ENCODE results near the gene KCNIP2. TPM values are rescaled to one million over a fixed set of nuclear protein-coding genes. Genes with fewer than 3 reads are reported as not detected.

KCNIP2 gene
- total RNA-seq, 2 experiments from 2014 or later: 4.3 to 7.3 TPM

- no TSS peak for BruUV-seq (replicated peaks)
- H3K4me1 ChIP-seq (ENCODE audit: insufficient read depth, low read length, poor library complexity, severe bottlenecking): peaks cover 27% of the 10 kb centered on the region
- intact Hi-C loops (cut with micrococcal nuclease; ENCODE audit: unreplicated experiment): no loop called here
- H3K36me3 ChIP-seq (ENCODE audit: insufficient read depth, low read length): peaks cover 38% of the 10 kb centered on the region
- TF ChIP-seq CTCF (conservative IDR thresholded peaks at IDR 0.05; ENCODE audit: low read length): no peak
- TF ChIP-seq EZH2phosphoT487 (IDR thresholded peaks at IDR 0.05; ENCODE audit: borderline replicate concordance, low read depth, low read length): no peak
- peak overlapping the region; percentile 99 for H3K4me2 ChIP-seq (ENCODE audit: low read length)
- H3K9me2 ChIP-seq (ENCODE audit: insufficient read depth, low read length): no peaks in the 10 kb centered on the region
- ChIA-PET CTCF (ENCODE audit: unreplicated experiment) (interaction anchor here (0.8 kb wide), 1 partner anchor 25 kb away, joined by 4 read pairs; no protein-coding TSS in a partner anchor), POLR2A (interaction anchor here (1.0 kb wide), 3 partner anchors 11 to 123 kb away, joined by 3 to 9 read pairs (median 3); partner anchors contain the start of gene NPM3)
- H3K79me2 ChIP-seq (ENCODE audit: insufficient read depth, low read depth, low read length): peaks cover 79% of the 10 kb centered on the region
- H2AFZ ChIP-seq (ENCODE audit: low read length): no peak overlapping the region
- H3K9me3 ChIP-seq (ENCODE audit: low read length): no peaks in the 10 kb centered on the region
- peaks cover 43% of the 10 kb centered on the region for H4K20me1 ChIP-seq (ENCODE audit: insufficient read depth, low read length)
- peak overlapping the region; percentile 77 for H3K27ac ChIP-seq (ENCODE audit: low read depth, low read length, poor library complexity, severe bottlenecking)
- DNase-seq (ENCODE audit: low spot score): no peak
- H3K4me3 ChIP-seq (ENCODE audit: low read depth, low read length, poor library complexity, severe bottlenecking): peak overlapping the region; percentile 95
Measured at GRCh38 chr10:101816376-101816775, 27.2 kb downstream of the KCNIP2 start.

GRCh38 chr10:101814466-101815071, 29.0 kb downstream of the KCNIP2 start:
- Histone ChIP-seq H3K4me2 (ENCODE audit: low read length) (peak overlapping the region; percentile 99), H3K9me3 (ENCODE audit: low read length) (no peaks in the 10 kb centered on the region), H3K4me3 (ENCODE audit: low read depth, low read length, poor library complexity, severe bottlenecking) (peak overlapping the region; percentile 95), H3K79me2 (ENCODE audit: insufficient read depth, low read depth, low read length) (peaks cover 85% of the 10 kb centered on the region), H2AFZ (ENCODE audit: low read length) (no peak overlapping the region), H3K27ac (ENCODE audit: low read depth, low read length, poor library complexity, severe bottlenecking) (peak overlapping the region; percentile 6), H3K4me1 (ENCODE audit: insufficient read depth, low read length, poor library complexity, severe bottlenecking) (peaks cover 23% of the 10 kb centered on the region), H4K20me1 (ENCODE audit: insufficient read depth, low read length) (peaks cover 43% of the 10 kb centered on the region), H3K36me3 (ENCODE audit: insufficient read depth, low read length) (peaks cover 55% of the 10 kb centered on the region), H3K9me2 (ENCODE audit: insufficient read depth, low read length) (no peaks in the 10 kb centered on the region)
- CTCF ChIA-PET (ENCODE audit: unreplicated experiment): no interaction called here
- TSS peak; percentile 6 for BruUV-seq (replicated peaks)
- POLR2A ChIA-PET: interaction anchor here (0.7 kb wide), 1 partner anchor 193 kb away, joined by 3 read pairs; no protein-coding TSS in a partner anchor
- DNase-seq (ENCODE audit: low spot score): peak; percentile 18
- no peak for TF ChIP-seq CTCF (conservative IDR thresholded peaks at IDR 0.05; ENCODE audit: low read length)
- no peak for TF ChIP-seq EZH2phosphoT487 (IDR thresholded peaks at IDR 0.05; ENCODE audit: borderline replicate concordance, low read depth, low read length)
- intact Hi-C loops (cut with micrococcal nuclease; ENCODE audit: unreplicated experiment): no loop called here

GRCh38 chr10:101812606-101813005, 31.0 kb downstream of the KCNIP2 start:
- no peaks in the 10 kb centered on the region for H3K9me2 ChIP-seq (ENCODE audit: insufficient read depth, low read length)
- DNase-seq (ENCODE audit: low spot score): no peak
- peaks cover 43% of the 10 kb centered on the region for H4K20me1 ChIP-seq (ENCODE audit: insufficient read depth, low read length)
- TF ChIP-seq EZH2phosphoT487 (IDR thresholded peaks at IDR 0.05; ENCODE audit: borderline replicate concordance, low read depth, low read length) (no peak), CTCF (conservative IDR thresholded peaks at IDR 0.05; ENCODE audit: low read length) (no peak)
- no peak overlapping the region for H3K4me3 ChIP-seq (ENCODE audit: low read depth, low read length, poor library complexity, severe bottlenecking)
- POLR2A ChIA-PET: interaction anchor here (0.6 to 1.4 kb wide), 5 partner anchors 8 to 303 kb away, joined by 3 to 8 read pairs (median 3); no protein-coding TSS in a partner anchor
- H3K36me3 ChIP-seq (ENCODE audit: insufficient read depth, low read length): peaks cover 75% of the 10 kb centered on the region
- no peak overlapping the region for H2AFZ ChIP-seq (ENCODE audit: low read length)
- no TSS peak for BruUV-seq (replicated peaks)
- peaks cover 16% of the 10 kb centered on the region for H3K4me1 ChIP-seq (ENCODE audit: insufficient read depth, low read length, poor library complexity, severe bottlenecking)
- CTCF ChIA-PET (ENCODE audit: unreplicated experiment): interaction anchor here (1.1 kb wide), 1 partner anchor 29 kb away, joined by 3 read pairs; no protein-coding TSS in a partner anchor
- H3K27ac ChIP-seq (ENCODE audit: low read depth, low read length, poor library complexity, severe bottlenecking): no peak overlapping the region
- H3K4me2 ChIP-seq (ENCODE audit: low read length): no peak overlapping the region
- intact Hi-C loops (cut with micrococcal nuclease; ENCODE audit: unreplicated experiment): no loop called here
- peaks cover 80% of the 10 kb centered on the region for H3K79me2 ChIP-seq (ENCODE audit: insufficient read depth, low read depth, low read length)
- no peaks in the 10 kb centered on the region for H3K9me3 ChIP-seq (ENCODE audit: low read length)
